Measurements from ENCODE around the gene MAGEH1. TPM values are rescaled to one million over a fixed set of nuclear protein-coding genes. Genes with fewer than 3 reads are reported as not detected.

The MAGEH1 gene
- total and polyA plus RNA-seq, 2 experiments from 2014 or later = 37.2 to 38.3 TPM

DNA sequence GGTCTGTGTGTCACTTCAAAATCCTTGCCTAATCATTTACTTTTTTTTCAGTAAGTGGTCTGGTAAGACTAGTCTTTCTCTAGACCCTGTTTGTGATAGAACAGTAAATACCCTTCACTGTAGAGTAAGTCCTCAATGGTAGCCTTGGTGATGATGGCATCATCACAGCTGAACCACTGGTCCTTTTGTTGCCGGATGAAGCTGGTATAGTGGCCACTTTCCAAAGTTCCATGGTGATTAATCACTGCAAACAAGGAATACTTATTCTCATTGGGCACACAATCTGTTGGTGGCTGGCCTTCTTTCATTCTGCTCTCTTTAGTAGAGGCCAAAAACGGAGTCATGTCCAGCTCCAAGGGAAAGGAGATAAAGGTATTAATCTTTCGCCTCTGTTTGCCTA is 34.8 kb downstream of the MAGEH1 start:
- H3K9me2 ChIP-seq (ENCODE audit: insufficient read depth) = no peaks in the 10 kb centered on the region
- no peaks in the 10 kb centered on the region for H3F3A ChIP-seq (ENCODE audit: insufficient read depth)
- H3K9me3 ChIP-seq (ENCODE audit: low read depth) = no peaks in the 10 kb centered on the region
- peak; percentile 44 for DNase-seq
- H3K4me3 ChIP-seq = no peak overlapping the region
- H3K9ac ChIP-seq = no peak overlapping the region
- H3K4me1 ChIP-seq (ENCODE audit: insufficient read depth) = no peaks in the 10 kb centered on the region
- no peaks in the 10 kb centered on the region for H4K20me1 ChIP-seq (ENCODE audit: insufficient read depth)
- WGBS, 2 experiments (ENCODE audit: low coverage in 1 of 2, low lambda C conversion rate in 2 of 2, missing lambda C conversion rate in 2 of 2) = 64 to 66% methylated on average over 3 of the region's 3 CpGs
- no peak overlapping the region for H2AFZ ChIP-seq
- H3K36me3 ChIP-seq (ENCODE audit: low read depth) = no peaks in the 10 kb centered on the region
- no peak overlapping the region for H3K4me2 ChIP-seq (ENCODE audit: unreplicated experiment)
- no peak for TF ChIP-seq EZH2phosphoT487 (IDR thresholded peaks at IDR 0.05; ENCODE audit: insufficient read depth, low read depth)
- no peak for TF ChIP-seq EZH2 (IDR thresholded peaks at IDR 0.05; ENCODE audit: insufficient read depth, poor library complexity, severe bottlenecking)
- H3K79me2 ChIP-seq (ENCODE audit: insufficient read depth) = no peaks in the 10 kb centered on the region
- no peaks in the 10 kb centered on the region for H3K27me3 ChIP-seq (replicated peaks; ENCODE audit: insufficient read depth)
- H3K27ac ChIP-seq = no peak overlapping the region
- in situ Hi-C loops (cut with MboI) = no loop called here

DNA sequence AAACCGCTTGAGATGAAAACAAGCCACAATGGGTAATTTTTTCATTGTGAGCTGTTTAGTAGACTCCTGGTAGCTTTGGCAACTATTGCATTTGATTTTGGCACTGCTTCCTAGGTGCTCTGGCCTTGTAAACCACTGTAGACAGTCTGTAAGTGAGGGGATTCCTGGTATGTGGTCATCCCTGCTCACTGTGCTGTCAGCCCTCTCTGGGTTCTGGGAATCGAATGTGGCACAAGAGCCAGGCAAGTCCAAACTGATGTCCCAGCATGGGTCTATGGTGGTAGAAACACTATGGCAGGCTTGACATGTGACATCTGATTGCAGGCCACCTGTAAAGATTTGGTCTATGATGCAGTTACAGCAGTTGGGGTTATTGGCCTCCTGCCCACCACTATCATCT is 35.2 kb downstream of the MAGEH1 start:
- Histone ChIP-seq H3K27me3 (replicated peaks; ENCODE audit: insufficient read depth) (no peaks in the 10 kb centered on the region), H3K4me2 (ENCODE audit: unreplicated experiment) (no peak overlapping the region), H3K79me2 (ENCODE audit: insufficient read depth) (no peaks in the 10 kb centered on the region), H3K9me3 (ENCODE audit: low read depth) (no peaks in the 10 kb centered on the region), H3K9ac (no peak overlapping the region), H3K4me3 (no peak overlapping the region), H3K27ac (no peak overlapping the region), H2AFZ (no peak overlapping the region), H4K20me1 (ENCODE audit: insufficient read depth) (no peaks in the 10 kb centered on the region), H3F3A (ENCODE audit: insufficient read depth) (no peaks in the 10 kb centered on the region), H3K9me2 (ENCODE audit: insufficient read depth) (no peaks in the 10 kb centered on the region), H3K36me3 (ENCODE audit: low read depth) (no peaks in the 10 kb centered on the region), H3K4me1 (ENCODE audit: insufficient read depth) (no peaks in the 10 kb centered on the region)
- 96 to 100% methylated on average over 2 of the region's 2 CpGs for WGBS, 2 experiments (ENCODE audit: low coverage in 1 of 2, low lambda C conversion rate in 2 of 2, missing lambda C conversion rate in 2 of 2)
- in situ Hi-C loops (cut with MboI) = no loop called here
- no peak for DNase-seq
- TF ChIP-seq EZH2phosphoT487 (IDR thresholded peaks at IDR 0.05; ENCODE audit: insufficient read depth, low read depth) (no peak), EZH2 (IDR thresholded peaks at IDR 0.05; ENCODE audit: insufficient read depth, poor library complexity, severe bottlenecking) (no peak)

DNA sequence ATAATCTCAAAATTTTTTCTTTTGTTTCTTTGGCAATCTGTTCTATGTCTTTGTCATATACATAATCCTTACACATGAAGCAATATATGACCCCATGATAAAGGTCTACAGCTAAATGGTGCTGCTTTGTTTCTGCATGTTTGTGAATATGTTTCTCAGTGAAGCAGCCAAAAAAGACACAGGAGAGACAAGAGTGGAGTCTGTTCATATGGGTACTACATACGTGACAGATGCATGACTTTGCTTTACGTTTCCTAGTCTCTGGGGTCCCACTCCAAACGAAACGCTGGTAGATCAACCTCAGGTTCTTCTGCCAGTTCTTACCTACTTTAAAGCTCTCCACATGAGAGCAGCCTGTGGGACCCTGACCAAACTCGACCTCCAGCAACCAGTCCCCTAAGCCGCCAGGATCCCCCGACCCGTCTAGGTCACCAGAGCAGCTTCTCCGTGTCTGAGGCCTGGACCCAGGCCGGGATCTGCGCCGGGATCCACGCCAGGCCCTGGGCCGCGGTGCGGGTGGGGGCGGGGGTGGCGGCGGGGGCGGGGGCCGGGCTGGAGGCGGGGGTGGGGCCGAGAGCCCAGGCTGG is 36.2 kb downstream of the MAGEH1 start:
- Histone ChIP-seq H3K4me3 (no peak overlapping the region), H3K9ac (0 out of 2 replicates have a peak overlapping the region, but pooled peaks have one; percentile 34), H3F3A (ENCODE audit: insufficient read depth) (no peaks in the 10 kb centered on the region), H2AFZ (peak overlapping the region; percentile 74), H4K20me1 (ENCODE audit: insufficient read depth) (no peaks in the 10 kb centered on the region), H3K36me3 (ENCODE audit: low read depth) (no peaks in the 10 kb centered on the region), H3K4me1 (ENCODE audit: insufficient read depth) (no peaks in the 10 kb centered on the region), H3K4me2 (ENCODE audit: unreplicated experiment) (no peak overlapping the region), H3K27ac (no peak overlapping the region), H3K9me2 (ENCODE audit: insufficient read depth) (no peaks in the 10 kb centered on the region), H3K27me3 (replicated peaks; ENCODE audit: insufficient read depth) (no peaks in the 10 kb centered on the region), H3K9me3 (ENCODE audit: low read depth) (no peaks in the 10 kb centered on the region), H3K79me2 (ENCODE audit: insufficient read depth) (no peaks in the 10 kb centered on the region)
- TF ChIP-seq EZH2 (IDR thresholded peaks at IDR 0.05; ENCODE audit: insufficient read depth, poor library complexity, severe bottlenecking) = no peak
- TF ChIP-seq EZH2phosphoT487 (IDR thresholded peaks at IDR 0.05; ENCODE audit: insufficient read depth, low read depth) = no peak
- peak; percentile 12 for DNase-seq
- WGBS, 2 experiments (ENCODE audit: low coverage in 1 of 2, low lambda C conversion rate in 2 of 2, missing lambda C conversion rate in 2 of 2) = 6 to 11% methylated on average over 7 to 10 of the region's 23 CpGs
- in situ Hi-C loops (cut with MboI) = no loop called here

DNA sequence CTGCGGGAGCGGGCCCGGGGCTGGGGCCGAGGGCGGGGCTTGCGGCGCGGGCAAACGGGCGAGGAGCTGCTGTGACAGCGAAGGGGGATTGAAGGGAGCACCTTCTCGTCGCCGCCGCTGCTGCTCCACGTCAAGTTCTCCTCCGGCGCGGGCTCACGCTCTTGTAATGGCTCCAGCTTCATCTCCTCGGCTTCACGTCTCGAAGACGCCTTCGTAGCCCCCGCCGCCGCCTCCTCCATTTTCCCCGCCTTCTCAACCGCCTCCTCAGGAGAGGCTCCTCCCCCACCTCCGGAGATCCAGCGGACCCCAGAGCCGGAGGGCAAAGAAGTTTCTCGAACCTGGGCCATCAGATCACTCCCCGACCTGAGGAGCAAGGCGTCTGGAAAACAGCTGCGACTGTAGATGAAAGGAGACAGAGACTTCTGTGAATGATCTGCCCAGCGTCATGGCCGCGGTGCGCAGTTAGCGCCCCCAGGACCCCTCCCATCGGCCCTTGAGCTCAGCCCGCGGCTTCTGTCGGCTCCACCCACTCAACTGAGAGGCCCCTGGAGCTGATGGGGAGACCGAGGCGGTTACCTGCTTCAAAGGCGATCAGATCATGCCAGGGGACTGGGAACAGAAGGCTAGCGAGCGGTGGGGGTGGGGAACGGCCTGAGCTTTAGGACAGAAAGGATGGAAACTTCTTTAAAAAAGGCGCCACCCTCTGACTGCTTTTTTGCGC is 36.8 kb downstream of the MAGEH1 start:
- WGBS, 2 experiments (ENCODE audit: low coverage in 1 of 2, low lambda C conversion rate in 2 of 2, missing lambda C conversion rate in 2 of 2) = 1 to 2% methylated on average over 12 to 21 of the region's 54 CpGs
- Histone ChIP-seq H3K27me3 (replicated peaks; ENCODE audit: insufficient read depth) (no peaks in the 10 kb centered on the region), H3F3A (ENCODE audit: insufficient read depth) (no peaks in the 10 kb centered on the region), H4K20me1 (ENCODE audit: insufficient read depth) (no peaks in the 10 kb centered on the region), H2AFZ (peak overlapping the region; percentile 100), H3K27ac (peak overlapping the region; percentile 76), H3K9ac (peak overlapping the region; percentile 92), H3K79me2 (ENCODE audit: insufficient read depth) (no peaks in the 10 kb centered on the region), H3K4me2 (ENCODE audit: unreplicated experiment) (peak overlapping the region; percentile 93), H3K9me2 (ENCODE audit: insufficient read depth) (no peaks in the 10 kb centered on the region), H3K9me3 (ENCODE audit: low read depth) (no peaks in the 10 kb centered on the region), H3K4me1 (ENCODE audit: insufficient read depth) (no peaks in the 10 kb centered on the region), H3K4me3 (peak overlapping the region; percentile 91), H3K36me3 (ENCODE audit: low read depth) (no peaks in the 10 kb centered on the region)
- no peak for TF ChIP-seq EZH2 (IDR thresholded peaks at IDR 0.05; ENCODE audit: insufficient read depth, poor library complexity, severe bottlenecking)
- TF ChIP-seq EZH2phosphoT487 (IDR thresholded peaks at IDR 0.05; ENCODE audit: insufficient read depth, low read depth) = no peak
- peak; percentile 80 for DNase-seq
- in situ Hi-C loops (cut with MboI) = no loop called here

Measured in GM23248 (cell line).